Osteoblast (primary cell): ENCODE results near the gene OR11G2. TPM values are rescaled to one million over a fixed set of nuclear protein-coding genes. Genes with fewer than 3 reads are reported as not detected.

ENCODE experiments used
- DNase-seq: peaks from one replicate; pipeline ENCODE4 v3.0.0; 2011; ENCODE audit warnings: low spot score, mixed read lengths; ENCODE audit not compliant: insufficient read length; ENCODE audit errors: missing footprints
- H2AFZ ChIP-seq: 2 replicates; pipeline ENCODE4 v1.6.0; 2011; ENCODE audit warnings: mild to moderate bottlenecking, low read length
- H3K27ac ChIP-seq: 2 replicates; pipeline ENCODE4 v1.5.1; 2011; ENCODE audit warnings: mild to moderate bottlenecking, low read depth, low read length, moderate library complexity
- H3K27me3 ChIP-seq: 2 replicates; pipeline ENCODE4 v1.6.0; 2012; ENCODE audit warnings: mild to moderate bottlenecking, control low read depth, inconsistent platforms, low read length, moderate library complexity; ENCODE audit not compliant: insufficient read depth
- H3K36me3 ChIP-seq: 2 replicates; pipeline ENCODE4 v1.5.1; 2011; ENCODE audit warnings: mild to moderate bottlenecking, low read length, control low read depth, moderate library complexity; ENCODE audit not compliant: insufficient read depth
- H3K4me1 ChIP-seq: 2 replicates; pipeline ENCODE4 v1.5.1; 2011; ENCODE audit warnings: mild to moderate bottlenecking, low read length, control low read depth, moderate library complexity; ENCODE audit not compliant: insufficient read depth
- H3K4me2 ChIP-seq: 2 replicates; pipeline ENCODE4 v1.6.0; 2011; ENCODE audit warnings: mild to moderate bottlenecking, low read length; ENCODE audit not compliant: insufficient read depth
- H3K4me3 ChIP-seq: fragments of 200-600 bp; sonication (generic); 3 replicates; pipeline ENCODE4 v1.5.1; 2012; ENCODE audit warnings: mild to moderate bottlenecking, low read length, inconsistent platforms; ENCODE audit not compliant: insufficient read depth
- H3K79me2 ChIP-seq: 2 replicates; pipeline ENCODE4 v1.6.0; 2012; ENCODE audit warnings: mild to moderate bottlenecking, low read length, control low read depth, inconsistent platforms; ENCODE audit not compliant: insufficient read depth
- H3K9me3 ChIP-seq: 2 replicates; pipeline ENCODE4 v1.5.1; 2011; ENCODE audit warnings: low read depth, low read length, control low read depth
- H4K20me1 ChIP-seq: 2 replicates; pipeline ENCODE4 v1.6.0; 2012; ENCODE audit warnings: mild to moderate bottlenecking, low read length, control low read depth; ENCODE audit not compliant: insufficient read depth
- CTCF ChIP-seq: IDR thresholded peaks from 2 replicates; pipeline ENCODE4 v1.5.1; 2011; ENCODE audit warnings: mild to moderate bottlenecking, low read depth, low read length, moderate library complexity; ENCODE audit errors: extremely low read depth
- total RNA-seq: library from RNA; depleted of rRNA; stranded (reverse); fragments of >200 nt; gene quantifications from 2 replicates; pipeline ENCODE4 v1.2.3, GENCODE V29; 2012

The OR11G2 gene
- not detected in 2 replicates for total RNA-seq

- H4K20me1 ChIP-seq, result no peaks in the 10 kb centered on the region
- DNase-seq, result no peak
- H3K4me1 ChIP-seq, result no peaks in the 10 kb centered on the region
- H3K4me3 ChIP-seq, result no peak within 1 kb of the TSS
- H3K79me2 ChIP-seq, result no peaks in the 10 kb centered on the region
- no peaks in the 10 kb centered on the region for H3K36me3 ChIP-seq
- TF ChIP-seq CTCF, result no peak
- H3K27me3 ChIP-seq, result no peaks in the 10 kb centered on the region
- H3K4me2 ChIP-seq, result no peak within 1 kb of the TSS
- no peak within 1 kb of the TSS for H2AFZ ChIP-seq
- H3K27ac ChIP-seq, result no peak within 1 kb of the TSS
- H3K9me3 ChIP-seq, result no peaks in the 10 kb centered on the region
These were observed at the start of gene OR11G2 for GRCh38 chr14:20190596-20190995. Gene OR11G2 (plus strand): TSS chr14:20190896. CDS start chr14:20197438, 6,542 bp downstream.

GRCh38 chr14:20143911-20144310 is 46.8 kb upstream of the OR11G2 start:
- Histone ChIP-seq H3K4me2 (no peak overlapping the region), H3K4me3 (no peak overlapping the region), H3K4me1 (no peaks in the 10 kb centered on the region), H3K79me2 (no peaks in the 10 kb centered on the region), H3K9me3 (no peaks in the 10 kb centered on the region), H2AFZ (no peak overlapping the region), H4K20me1 (no peaks in the 10 kb centered on the region), H3K36me3 (no peaks in the 10 kb centered on the region), H3K27me3 (no peaks in the 10 kb centered on the region), H3K27ac (no peak overlapping the region)
- TF ChIP-seq CTCF, result no peak
- DNase-seq, result no peak

- Histone ChIP-seq H2AFZ (no peak overlapping the region), H3K27ac (no peak overlapping the region), H3K9me3 (no peaks in the 10 kb centered on the region), H3K4me1 (no peaks in the 10 kb centered on the region), H4K20me1 (no peaks in the 10 kb centered on the region), H3K4me2 (no peak overlapping the region), H3K36me3 (no peaks in the 10 kb centered on the region), H3K27me3 (no peaks in the 10 kb centered on the region), H3K79me2 (no peaks in the 10 kb centered on the region), H3K4me3 (no peak overlapping the region)
- no peak for DNase-seq
- TF ChIP-seq CTCF, result no peak
These were observed 45.9 kb upstream of the OR11G2 start for GRCh38 chr14:20144820-20145219.

GRCh38 chr14:20164462-20164861 is 26.2 kb upstream of the OR11G2 start:
- no peaks in the 10 kb centered on the region for H4K20me1 ChIP-seq
- H3K79me2 ChIP-seq, result no peaks in the 10 kb centered on the region
- TF ChIP-seq CTCF, result no peak
- no peak overlapping the region for H3K4me2 ChIP-seq
- H2AFZ ChIP-seq, result no peak overlapping the region
- no peaks in the 10 kb centered on the region for H3K27me3 ChIP-seq
- no peak overlapping the region for H3K4me3 ChIP-seq
- peaks cover 2% of the 10 kb centered on the region for H3K9me3 ChIP-seq
- DNase-seq, result no peak
- H3K27ac ChIP-seq, result no peak overlapping the region
- H3K36me3 ChIP-seq, result no peaks in the 10 kb centered on the region
- no peaks in the 10 kb centered on the region for H3K4me1 ChIP-seq
